Embryonic facial prominence (tissue), 1 donor: Measurements from ENCODE around the gene CNOT11.
"Not testable (repeated sequence)": the region's sequence is repeated elsewhere in the genome, so short reads cannot be mapped to it uniquely, and the experiment has no call there.

ENCODE experiments used
- DNase-seq: peaks from one replicate; pipeline ENCODE4 v3.0.0-alpha.2; 2016; ENCODE audit errors: extremely low spot score

CNOT11 gene

GRCh38 chr2:101310090-101310833, 57.6 kb downstream of the CNOT11 start:
- DNase-seq = no peak

GRCh38 chr2:101310834-101311695, 58.4 kb downstream of the CNOT11 start:
- DNase-seq = no peak

GRCh38 chr2:101311696-101312017, 59.0 kb downstream of the CNOT11 start:
- no peak for DNase-seq

- DNase-seq = not testable (repeated sequence)
Observed at GRCh38 chr2:101316568-101316967, 63.9 kb downstream of the CNOT11 start.
